Fibroblast of lung (primary cell): Measurements from ENCODE around the gene AIM2. TPM values are rescaled to one million over a fixed set of nuclear protein-coding genes. Genes with fewer than 3 reads are reported as not detected.
"Not testable (repeated sequence)": the region's sequence is repeated elsewhere in the genome, so short reads cannot be mapped to it uniquely, and the experiment has no call there.

Experiments used
- DNase-seq, 2 donors: peaks; one replicate each; pipeline versions ENCODE4 v3.0.0 to v3.0.0-alpha.2; 2010; ENCODE audit warnings: low read depth in 2 of 2
- H2AFZ ChIP-seq: 2 replicates; pipeline ENCODE4 v1.5.1; 2012; ENCODE audit warnings: low read length, control low read depth, inconsistent platforms
- H3K27ac ChIP-seq: 2 replicates; pipeline ENCODE4 v1.5.1; 2011; ENCODE audit warnings: low read length, control low read depth; ENCODE audit not compliant: insufficient read depth
- H3K27me3 ChIP-seq: 2 replicates; pipeline ENCODE4 v1.5.1; 2011; ENCODE audit warnings: mild to moderate bottlenecking, low read length; ENCODE audit not compliant: control insufficient read depth, insufficient read depth
- H3K36me3 ChIP-seq: 2 replicates; pipeline ENCODE4 v1.5.1; 2011; ENCODE audit warnings: low read length; ENCODE audit not compliant: control insufficient read depth, insufficient read depth
- H3K4me1 ChIP-seq: 2 replicates; pipeline ENCODE4 v1.5.1; 2011; ENCODE audit warnings: low read length; ENCODE audit not compliant: control insufficient read depth, insufficient read depth; ENCODE audit errors: extremely low read depth
- H3K4me2 ChIP-seq: 2 replicates; pipeline ENCODE4 v1.5.1; 2011; ENCODE audit warnings: low read length, control low read depth; ENCODE audit not compliant: insufficient read depth; ENCODE audit errors: extremely low read depth
- H3K4me3 ChIP-seq, 4 experiments: fragments of 200-600 bp in 1 of 4; sonication (generic) in 1 of 4; replicated peaks in 1 of 4; 2 replicates each; pipeline ENCODE4 v1.5.1; 2011 to 2016; ENCODE audit warnings: low read length in 4 of 4, low read depth in 3 of 4, mild to moderate bottlenecking in 3 of 4, control low read depth in 2 of 4, inconsistent platforms in 1 of 4, mixed read lengths in 1 of 4; ENCODE audit not compliant: insufficient read depth in 1 of 4; ENCODE audit errors: control extremely low read depth in 1 of 4
- H3K79me2 ChIP-seq: 2 replicates; pipeline ENCODE4 v1.5.1; 2012; ENCODE audit warnings: mild to moderate bottlenecking, low read length, inconsistent platforms; ENCODE audit not compliant: control insufficient read depth, insufficient read depth
- H3K9ac ChIP-seq: 2 replicates; pipeline ENCODE4 v1.5.1; 2011; ENCODE audit warnings: mild to moderate bottlenecking, low read length, control low read depth; ENCODE audit not compliant: insufficient read depth
- H3K9me3 ChIP-seq: 2 replicates; pipeline ENCODE4 v1.5.1; 2012; ENCODE audit warnings: low read depth, low read length; ENCODE audit not compliant: control insufficient read depth, insufficient read depth
- H4K20me1 ChIP-seq: 2 replicates; pipeline ENCODE4 v1.5.1; 2011; ENCODE audit warnings: low read length; ENCODE audit not compliant: control insufficient read depth, insufficient read depth; ENCODE audit errors: extremely low read depth
- EZH2 ChIP-seq: IDR thresholded peaks from 2 replicates; pipeline ENCODE4 v1.5.1; 2012; ENCODE audit warnings: low read length, control low read depth, mild to moderate bottlenecking; ENCODE audit errors: missing control alignments
- polyA plus RNA-seq, 2 donors: library from polyadenylated mRNA; depleted of rRNA in 1 of 2; stranded (reverse) in 1 of 2; unstranded in 1 of 2; fragments of >200 nt; gene quantifications; 2 replicates each; pipeline ENCODE4 v1.2.1, GENCODE V29; 2011 to 2012; ENCODE audit warnings: missing spikeins in 1 of 2
- total RNA-seq: library from RNA; depleted of rRNA; stranded (reverse); fragments of >200 nt; gene quantifications from 2 replicates; pipeline ENCODE4 v1.2.1, GENCODE V29; 2014
- TF ChIP-seq, protein P1 (sequence below), 2 donors: IDR thresholded peaks in 1 of 2; conservative IDR thresholded peaks in 1 of 2; 1 replicate in 1 of 2; 2 replicates in 1 of 2; pipeline ENCODE4 v1.5.1; 2011 to 2012; ENCODE audit warnings: low read length in 2 of 2, control low read depth in 1 of 2, inconsistent platforms in 1 of 2, low read depth in 1 of 2, mild to moderate bottlenecking in 1 of 2

The AIM2 gene
- total and polyA plus RNA-seq, 2 donors (not counting 1 experiment from before 2014, with no cell fraction given) = not detected

DNA sequence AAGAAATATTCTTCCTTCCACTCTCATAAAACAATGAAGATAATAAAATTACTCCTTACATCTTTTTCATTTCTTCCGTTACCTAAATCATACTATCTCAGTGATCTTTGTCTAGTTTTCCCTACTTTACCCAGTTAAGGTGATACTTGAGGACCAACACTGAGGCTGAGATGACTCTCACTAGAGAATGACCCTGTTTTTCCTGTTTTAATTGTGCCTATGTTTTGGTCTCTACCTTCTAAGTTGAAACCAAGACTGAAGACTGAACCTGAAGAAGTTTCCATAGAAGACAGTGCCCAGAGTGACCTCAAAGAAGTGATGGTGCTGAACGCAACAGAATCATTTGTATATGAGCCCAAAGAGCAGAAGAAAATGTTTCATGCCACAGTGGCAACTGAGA lies 25.1 kb downstream of the AIM2 start:
- TF ChIP-seq EZH2 = no peak
- TF ChIP-seq, protein P1, sequence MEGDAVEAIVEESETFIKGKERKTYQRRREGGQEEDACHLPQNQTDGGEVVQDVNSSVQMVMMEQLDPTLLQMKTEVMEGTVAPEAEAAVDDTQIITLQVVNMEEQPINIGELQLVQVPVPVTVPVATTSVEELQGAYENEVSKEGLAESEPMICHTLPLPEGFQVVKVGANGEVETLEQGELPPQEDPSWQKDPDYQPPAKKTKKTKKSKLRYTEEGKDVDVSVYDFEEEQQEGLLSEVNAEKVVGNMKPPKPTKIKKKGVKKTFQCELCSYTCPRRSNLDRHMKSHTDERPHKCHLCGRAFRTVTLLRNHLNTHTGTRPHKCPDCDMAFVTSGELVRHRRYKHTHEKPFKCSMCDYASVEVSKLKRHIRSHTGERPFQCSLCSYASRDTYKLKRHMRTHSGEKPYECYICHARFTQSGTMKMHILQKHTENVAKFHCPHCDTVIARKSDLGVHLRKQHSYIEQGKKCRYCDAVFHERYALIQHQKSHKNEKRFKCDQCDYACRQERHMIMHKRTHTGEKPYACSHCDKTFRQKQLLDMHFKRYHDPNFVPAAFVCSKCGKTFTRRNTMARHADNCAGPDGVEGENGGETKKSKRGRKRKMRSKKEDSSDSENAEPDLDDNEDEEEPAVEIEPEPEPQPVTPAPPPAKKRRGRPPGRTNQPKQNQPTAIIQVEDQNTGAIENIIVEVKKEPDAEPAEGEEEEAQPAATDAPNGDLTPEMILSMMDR (conservative IDR thresholded peaks at IDR 0.05 in 1 of 2, IDR thresholded peaks at IDR 0.05 in 1 of 2; ENCODE audit: low read depth in 1 of 2, low read length in 2 of 2) = no peak
- Histone ChIP-seq H3K9me3 (no peaks in the 10 kb centered on the region), H3K4me3 (no peak overlapping the region), H2AFZ (no peak overlapping the region), H4K20me1 (no peaks in the 10 kb centered on the region), H3K9ac (no peak overlapping the region), H3K27ac (no peak overlapping the region), H3K36me3 (peaks cover 17% of the 10 kb centered on the region), H3K4me2 (no peak overlapping the region), H3K79me2 (no peaks in the 10 kb centered on the region), H3K4me1 (peaks cover 6% of the 10 kb centered on the region), H3K27me3 (no peaks in the 10 kb centered on the region)
- no peak for DNase-seq

DNA sequence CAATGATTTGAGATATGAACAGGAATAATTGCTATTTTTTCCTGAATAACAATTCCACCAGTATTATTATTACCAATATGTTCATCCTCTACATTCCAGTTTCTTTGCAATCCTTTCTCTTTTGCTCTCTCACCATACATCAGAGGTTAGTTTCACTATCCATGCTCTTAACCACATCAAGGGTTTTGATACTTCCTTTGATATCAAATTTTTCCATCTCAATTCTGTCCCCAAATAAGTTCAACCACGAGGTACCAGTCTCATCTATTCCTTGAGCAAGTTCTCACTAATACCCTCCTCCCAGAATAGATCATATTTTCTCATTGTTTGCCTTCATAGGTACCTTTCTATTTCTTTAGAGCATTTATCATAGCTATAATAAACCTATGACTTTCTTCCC lies 30.1 kb downstream of the AIM2 start:
- H3K9me3 ChIP-seq, H3K4me2 ChIP-seq, H3K36me3 ChIP-seq, H3K4me3 ChIP-seq, H4K20me1 ChIP-seq, H2AFZ ChIP-seq, H3K27ac ChIP-seq, H3K9ac ChIP-seq, H3K4me1 ChIP-seq, H3K27me3 ChIP-seq, H3K79me2 ChIP-seq, DNase-seq: not testable (repeated sequence)

DNA sequence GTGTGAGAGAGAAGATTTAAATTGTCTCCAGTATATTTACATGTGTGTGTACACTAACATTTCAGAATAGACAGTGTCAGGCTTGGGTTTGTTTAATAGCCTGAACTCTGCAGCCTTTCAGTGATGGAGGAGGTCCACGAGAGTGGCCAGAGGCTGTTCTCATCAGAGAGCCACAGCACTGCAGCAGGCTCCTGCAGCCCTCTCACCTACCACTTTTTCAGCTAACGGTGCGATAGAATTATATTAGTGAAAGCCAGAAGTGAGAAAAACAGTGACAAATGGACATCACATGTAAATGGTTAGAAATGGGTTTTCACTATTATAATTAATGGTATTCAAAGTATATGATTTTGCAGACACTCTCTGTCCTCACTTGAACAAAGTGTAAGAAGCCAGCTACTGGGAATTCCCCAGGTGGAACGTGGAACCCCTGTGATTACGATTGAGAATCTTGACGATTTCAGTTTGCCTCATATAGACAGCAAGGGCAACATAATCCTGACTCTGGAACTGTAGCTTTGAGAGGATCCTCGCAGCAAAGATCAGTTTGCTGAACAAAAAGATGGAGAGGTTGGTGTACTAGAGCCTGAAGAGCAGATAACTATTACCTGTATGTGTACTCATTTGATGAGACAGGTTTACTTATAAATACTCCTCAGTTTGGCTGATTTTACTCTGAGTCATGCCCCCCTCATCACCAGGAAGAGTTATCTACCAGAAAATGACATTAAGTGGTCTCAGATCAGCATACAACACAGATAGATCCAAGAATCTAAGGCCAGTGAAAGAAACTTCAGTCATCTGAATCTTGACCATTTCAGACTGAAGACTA lies 35.5 kb downstream of the AIM2 start:
- H4K20me1 ChIP-seq = no peaks in the 10 kb centered on the region

More for the DNA sequence above, 35.5 kb downstream of the AIM2 start:
- Histone ChIP-seq H3K4me3 (no peak overlapping the region), H3K9ac (no peak overlapping the region), H2AFZ (no peak overlapping the region), H3K4me1 (peaks cover 9% of the 10 kb centered on the region), H3K4me2 (no peak overlapping the region), H3K79me2 (peaks cover 6% of the 10 kb centered on the region), H3K27me3 (no peaks in the 10 kb centered on the region), H3K36me3 (peaks cover 14% of the 10 kb centered on the region), H3K27ac (peak overlapping the region; percentile 2), H3K9me3 (no peaks in the 10 kb centered on the region)
- TF ChIP-seq EZH2 = no peak
- TF ChIP-seq, protein P1 (conservative IDR thresholded peaks at IDR 0.05 in 1 of 2, IDR thresholded peaks at IDR 0.05 in 1 of 2; ENCODE audit: low read depth in 1 of 2, low read length in 2 of 2) = no peak
- DNase-seq = no peak
